Right cardiac atrium (tissue), 5 donors: ENCODE measurements around the gene YEATS2. TPM values are rescaled to one million over a fixed set of nuclear protein-coding genes. Genes with fewer than 3 reads are reported as not detected.

Source experiments
- ATAC-seq, 2 donors: fragments of 200-7000 bp; cut with Tn5 transposase; one replicate each; pipeline versions ENCODE4 v1.8.0 to v1.9.1; 2020; ENCODE audit warnings: moderate library complexity in 2 of 2, mild to moderate bottlenecking in 1 of 2
- DNase-seq, 3 donors: peaks; one replicate each; pipeline ENCODE4 v3.0.0-alpha.2; 2020
- H3K27ac ChIP-seq: one replicate; pipeline ENCODE4 v1.5.1; 2013; ENCODE audit warnings: mild to moderate bottlenecking, low read length, control low read depth, moderate library complexity
- H3K27me3 ChIP-seq: one replicate; pipeline ENCODE4 v1.6.1; 2013; ENCODE audit not compliant: control insufficient read depth, insufficient read depth
- H3K4me1 ChIP-seq: one replicate; pipeline ENCODE4 v1.6.1; 2013; ENCODE audit warnings: low read length; ENCODE audit not compliant: control insufficient read depth, insufficient read depth
- H3K4me3 ChIP-seq: one replicate; pipeline ENCODE4 v1.5.1; 2013; ENCODE audit warnings: low read length, control low read depth
- H3K9me3 ChIP-seq: one replicate; pipeline ENCODE4 v1.6.1; 2013; ENCODE audit warnings: low read length; ENCODE audit not compliant: control insufficient read depth
- WGBS: extraction: QIAGEN DNeasy Blood & Tissue Kit; methylation state at CpG from one replicate; pipeline ENCODE4 v1.1.7; 2013; 5-methylcytosine and 5-hydroxymethylcytosine counted together
- intact Hi-C, 4 donors: fragments of 100-400 bp; cut with DNase I; formaldehyde crosslinking; loops; one replicate each; pipeline versions ENCODE4 v1.11.0 to v1.14.0; 2022 to 2023
- polyA plus RNA-seq: library from polyadenylated mRNA; stranded (reverse); fragments of 200-250 nt; gene quantifications from one replicate; pipeline ENCODE4 v1.2.3, GENCODE V29; 2013
- total RNA-seq, 4 donors: library from RNA; stranded (reverse); fragmentation: NEBNext Ultra II Directional; extraction: Animal tissue kit (Norgen Biotek cat#: 25700); gene quantifications; one replicate each; pipeline ENCODE4 v1.2.1, GENCODE V29; 2021
- donor health status: healthy with polysubstance abuse.
- donor health status: DM: no; HTN: yes; CAD: no.
- donor health status: DM: no; HTN: no; CAD: no.
- donor health status: DM: no; HTN: yes; CAD: no; lungs with severe emphysema.
- donor health status: DM: yes; HTN: yes; CAD: no.

Gene YEATS2
- total and polyA plus RNA-seq, 5 donors: 6.0 to 12.0 (median 11.6) TPM

GRCh38 chr3:183837894-183838293, 140.3 kb downstream of the YEATS2 start:
- no peaks in the 10 kb centered on the region for H3K9me3 ChIP-seq
- H3K27me3 ChIP-seq: no peaks in the 10 kb centered on the region
- intact Hi-C loops: no loop called here
- no peak for DNase-seq
- H3K4me3 ChIP-seq: no peak overlapping the region
- H3K27ac ChIP-seq: no peak overlapping the region
- no peaks in the 10 kb centered on the region for H3K4me1 ChIP-seq
- no peak for ATAC-seq
- WGBS: 99% methylated on average over 3 of the region's 3 CpGs

GRCh38 chr3:183839751-183840150, 142.2 kb downstream of the YEATS2 start:
- no peaks in the 10 kb centered on the region for H3K9me3 ChIP-seq
- no peaks in the 10 kb centered on the region for H3K4me1 ChIP-seq
- no peak overlapping the region for H3K27ac ChIP-seq
- intact Hi-C loops: no loop called here
- H3K27me3 ChIP-seq: no peaks in the 10 kb centered on the region
- no peak overlapping the region for H3K4me3 ChIP-seq
- DNase-seq: no peak
- WGBS: 97% methylated on average over 4 of the region's 4 CpGs
- ATAC-seq: no peak

- 94% methylated on average over 2 of the region's 2 CpGs for WGBS
- ATAC-seq (no peak), DNase-seq (no peak)
- no peaks in the 10 kb centered on the region for H3K27me3 ChIP-seq
- intact Hi-C loops: no loop called here
- no peaks in the 10 kb centered on the region for H3K4me1 ChIP-seq
- H3K4me3 ChIP-seq: no peak overlapping the region
- no peaks in the 10 kb centered on the region for H3K9me3 ChIP-seq
- H3K27ac ChIP-seq: no peak overlapping the region
These were observed 147.0 kb downstream of the YEATS2 start for GRCh38 chr3:183844606-183845005.

- H3K4me3 ChIP-seq: no peak overlapping the region
- no peaks in the 10 kb centered on the region for H3K4me1 ChIP-seq
- H3K27me3 ChIP-seq: no peaks in the 10 kb centered on the region
- DNase-seq: no peak
- WGBS: 95% methylated on average over 4 of the region's 4 CpGs
- no peaks in the 10 kb centered on the region for H3K9me3 ChIP-seq
- H3K27ac ChIP-seq: no peak overlapping the region
- intact Hi-C loops: no loop called here
- ATAC-seq: no peak
These were observed 147.5 kb downstream of the YEATS2 start for GRCh38 chr3:183845090-183845489.

GRCh38 chr3:183845608-183846288, 148.2 kb downstream of the YEATS2 start:
- H3K4me3 ChIP-seq: no peak overlapping the region
- no peaks in the 10 kb centered on the region for H3K9me3 ChIP-seq
- no peaks in the 10 kb centered on the region for H3K4me1 ChIP-seq
- intact Hi-C loops: no loop called here
- DNase-seq (no peak), ATAC-seq (no peak)
- no peak overlapping the region for H3K27ac ChIP-seq
- H3K27me3 ChIP-seq: no peaks in the 10 kb centered on the region
- 86% methylated on average over 13 of the region's 13 CpGs for WGBS

- no peak overlapping the region for H3K27ac ChIP-seq
- no peak overlapping the region for H3K4me3 ChIP-seq
- ATAC-seq (no peak), DNase-seq (no peak)
- H3K9me3 ChIP-seq: no peaks in the 10 kb centered on the region
- no peaks in the 10 kb centered on the region for H3K27me3 ChIP-seq
- intact Hi-C loops: no loop called here
- 90% methylated on average over 4 of the region's 4 CpGs for WGBS
- no peaks in the 10 kb centered on the region for H3K4me1 ChIP-seq
These were observed 156.9 kb downstream of the YEATS2 start for GRCh38 chr3:183854318-183855035.

- intact Hi-C loops: no loop called here
- no peak overlapping the region for H3K27ac ChIP-seq
- 95% methylated on average over 3 of the region's 3 CpGs for WGBS
- DNase-seq (no peak), ATAC-seq (no peak)
- H3K4me1 ChIP-seq: no peaks in the 10 kb centered on the region
- H3K27me3 ChIP-seq: no peaks in the 10 kb centered on the region
- no peaks in the 10 kb centered on the region for H3K9me3 ChIP-seq
- H3K4me3 ChIP-seq: no peak overlapping the region
These were observed 160.3 kb downstream of the YEATS2 start for GRCh38 chr3:183857863-183858262.

Other genes starting within 250 kb of the YEATS2 start
- 1 to 10 TPM; 1.2 to 1.7 (median 1.5) TPM for gene KLHL6, start 142.1 kb upstream of the YEATS2 start, total RNA-seq
- gene KLHL6, start 142.1 kb upstream of the YEATS2 start, polyA plus RNA-seq: 1.1 TPM
- gene KLHL24, start 62.2 kb upstream of the YEATS2 start, total RNA-seq: 100 to 1,000 TPM; 105 to 179 (median 160) TPM
- gene KLHL24, start 62.2 kb upstream of the YEATS2 start, polyA plus RNA-seq: 44.4 TPM
- 1 to 10 TPM; 1.0 to 2.5 (median 1.9) TPM for gene MAP6D1, start 127.8 kb downstream of the YEATS2 start, total RNA-seq
- gene MAP6D1, start 127.8 kb downstream of the YEATS2 start, polyA plus RNA-seq: 1.2 TPM
- 10 to 100 TPM; 53.6 to 82.2 (median 62.3) TPM for gene PARL, start 187.1 kb downstream of the YEATS2 start, total RNA-seq
- 62.0 TPM for gene PARL, start 187.1 kb downstream of the YEATS2 start, polyA plus RNA-seq